BE2C (cell line): ENCODE results near the gene CDRT4.

ENCODE experiments used
- DNase-seq: peaks from one replicate; pipeline ENCODE4 v3.0.0-alpha.2; 2020
- H3K27me3 ChIP-seq: fragments of 250-450 bp; sonication (Bioruptor Pico); 2 replicates; pipeline ENCODE4 v1.5.1; 2020; ENCODE audit warnings: mild to moderate bottlenecking
- H3K36me3 ChIP-seq: fragments of 250-450 bp; sonication (Bioruptor Pico); 2 replicates; pipeline ENCODE4 v1.5.1; 2020; ENCODE audit warnings: mild to moderate bottlenecking
- H3K4me1 ChIP-seq: fragments of 250-450 bp; sonication (Bioruptor Pico); 2 replicates; pipeline ENCODE4 v1.5.1; 2020
- H3K4me3 ChIP-seq: 2 replicates; pipeline ENCODE4 v1.5.1; 2011; ENCODE audit warnings: low read depth, low read length
- H3K9me3 ChIP-seq: fragments of 250-450 bp; sonication (Bioruptor Pico); 2 replicates; pipeline ENCODE4 v1.5.1; 2020
- TF ChIP-seq, protein P1 (sequence below): IDR thresholded peaks from 2 replicates; pipeline ENCODE4 v1.5.1; 2012; ENCODE audit warnings: mild to moderate bottlenecking, low read depth, low read length

Gene CDRT4

DNA sequence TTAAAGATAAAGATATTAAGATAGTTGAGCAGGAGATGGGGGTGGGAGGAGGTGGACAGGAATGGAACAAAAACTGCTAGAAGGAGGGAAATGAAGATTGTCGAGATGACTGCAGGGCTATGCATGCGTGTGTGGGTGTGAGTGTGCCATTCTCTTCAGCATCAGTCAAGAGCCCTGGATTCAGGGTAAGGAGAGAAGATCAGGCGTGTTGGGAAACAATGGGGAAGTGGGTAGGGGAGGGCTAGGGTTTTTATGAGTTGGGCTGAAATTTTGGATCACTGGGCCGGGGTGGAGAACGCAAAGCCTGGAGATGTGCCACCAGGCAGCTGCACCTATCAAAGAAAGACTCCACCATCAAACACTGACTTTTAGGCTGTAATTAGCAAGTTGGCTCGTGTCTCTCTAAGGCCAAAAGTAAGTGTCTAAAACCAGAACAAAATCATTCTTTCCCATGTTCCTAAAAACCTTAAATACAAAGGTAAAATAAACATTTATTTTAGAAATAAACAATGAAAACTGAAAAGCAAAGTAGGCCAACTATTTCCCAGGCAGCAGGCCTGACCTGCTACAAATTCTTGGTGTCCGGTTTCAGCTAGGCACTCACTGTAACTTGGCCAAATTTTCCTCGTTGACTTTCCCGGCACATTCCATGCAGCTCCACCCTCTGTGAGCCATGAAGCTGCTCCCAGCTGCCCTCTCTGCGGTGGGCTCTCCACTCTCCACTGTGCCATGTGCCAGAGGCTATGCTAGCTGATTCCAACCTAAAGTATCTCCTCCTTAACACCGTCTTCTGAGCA is 4.2 kb downstream of the CDRT4 start:
- no peaks in the 10 kb centered on the region for H3K36me3 ChIP-seq
- H3K4me3 ChIP-seq = no peak overlapping the region
- no peak for DNase-seq
- H3K27me3 ChIP-seq = no peaks in the 10 kb centered on the region
- no peaks in the 10 kb centered on the region for H3K4me1 ChIP-seq
- TF ChIP-seq, protein P1, sequence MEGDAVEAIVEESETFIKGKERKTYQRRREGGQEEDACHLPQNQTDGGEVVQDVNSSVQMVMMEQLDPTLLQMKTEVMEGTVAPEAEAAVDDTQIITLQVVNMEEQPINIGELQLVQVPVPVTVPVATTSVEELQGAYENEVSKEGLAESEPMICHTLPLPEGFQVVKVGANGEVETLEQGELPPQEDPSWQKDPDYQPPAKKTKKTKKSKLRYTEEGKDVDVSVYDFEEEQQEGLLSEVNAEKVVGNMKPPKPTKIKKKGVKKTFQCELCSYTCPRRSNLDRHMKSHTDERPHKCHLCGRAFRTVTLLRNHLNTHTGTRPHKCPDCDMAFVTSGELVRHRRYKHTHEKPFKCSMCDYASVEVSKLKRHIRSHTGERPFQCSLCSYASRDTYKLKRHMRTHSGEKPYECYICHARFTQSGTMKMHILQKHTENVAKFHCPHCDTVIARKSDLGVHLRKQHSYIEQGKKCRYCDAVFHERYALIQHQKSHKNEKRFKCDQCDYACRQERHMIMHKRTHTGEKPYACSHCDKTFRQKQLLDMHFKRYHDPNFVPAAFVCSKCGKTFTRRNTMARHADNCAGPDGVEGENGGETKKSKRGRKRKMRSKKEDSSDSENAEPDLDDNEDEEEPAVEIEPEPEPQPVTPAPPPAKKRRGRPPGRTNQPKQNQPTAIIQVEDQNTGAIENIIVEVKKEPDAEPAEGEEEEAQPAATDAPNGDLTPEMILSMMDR = no peak
- no peaks in the 10 kb centered on the region for H3K9me3 ChIP-seq

DNA sequence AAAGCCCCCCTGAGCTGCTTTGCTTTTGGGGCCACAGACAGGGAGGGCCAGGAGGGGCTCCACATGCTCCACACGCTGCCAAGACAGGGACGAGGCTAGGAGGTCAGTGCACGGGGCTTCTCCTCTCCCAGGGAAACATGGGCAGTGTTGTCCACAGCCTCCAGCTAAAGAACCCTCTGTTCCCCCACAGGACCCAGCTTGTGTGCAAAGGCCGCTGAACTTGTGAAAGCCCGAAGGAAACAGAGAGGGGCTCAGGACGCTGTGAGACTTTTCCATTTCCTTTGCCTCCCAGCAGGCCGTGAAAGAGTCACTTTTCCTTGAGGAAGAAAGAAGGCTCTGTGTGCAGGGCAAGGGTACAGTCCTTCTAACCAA is 9.7 kb downstream of the CDRT4 start:
- TF ChIP-seq, protein P1 = no peak
- H3K36me3 ChIP-seq = no peaks in the 10 kb centered on the region
- H3K9me3 ChIP-seq = no peaks in the 10 kb centered on the region
- no peak for DNase-seq
- no peaks in the 10 kb centered on the region for H3K4me1 ChIP-seq
- H3K4me3 ChIP-seq = no peak overlapping the region
- H3K27me3 ChIP-seq = no peaks in the 10 kb centered on the region

DNA sequence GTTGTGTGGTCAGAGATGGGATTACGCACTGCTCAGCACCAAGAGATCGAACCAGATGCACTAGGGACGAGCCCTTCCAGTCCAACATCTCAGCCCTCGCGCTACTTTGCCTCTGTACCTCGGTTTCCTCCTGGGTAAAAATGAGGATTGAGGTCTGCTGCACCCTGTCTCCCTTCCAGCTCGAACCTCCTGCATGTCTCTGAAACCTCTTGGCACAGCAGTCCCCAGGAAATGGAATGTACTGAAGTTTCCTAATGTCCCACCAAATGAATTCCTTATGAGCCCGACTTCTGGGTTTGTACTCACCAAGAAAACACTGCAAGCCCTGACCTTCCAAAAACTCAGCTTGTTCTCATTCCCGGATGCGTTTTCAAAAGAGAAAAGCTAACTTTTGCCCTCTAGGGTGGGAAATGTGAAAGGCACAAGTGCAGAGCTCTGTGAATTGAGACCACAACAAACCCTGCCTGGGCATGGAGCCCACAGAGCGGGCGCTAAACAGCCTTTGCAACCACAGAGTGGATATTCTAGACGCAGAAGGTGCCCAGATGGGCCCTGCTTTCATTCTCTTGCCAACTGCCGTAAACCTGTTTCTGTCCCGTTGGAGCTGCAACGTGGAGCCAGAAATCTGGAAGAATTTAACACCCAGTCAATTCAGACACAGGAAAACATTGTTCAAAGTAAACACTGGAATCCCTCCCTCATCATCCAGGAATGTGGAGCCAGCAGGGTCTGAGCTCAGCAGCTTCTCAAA is 10.3 kb downstream of the CDRT4 start:
- no peaks in the 10 kb centered on the region for H3K9me3 ChIP-seq
- DNase-seq = no peak

DNA sequence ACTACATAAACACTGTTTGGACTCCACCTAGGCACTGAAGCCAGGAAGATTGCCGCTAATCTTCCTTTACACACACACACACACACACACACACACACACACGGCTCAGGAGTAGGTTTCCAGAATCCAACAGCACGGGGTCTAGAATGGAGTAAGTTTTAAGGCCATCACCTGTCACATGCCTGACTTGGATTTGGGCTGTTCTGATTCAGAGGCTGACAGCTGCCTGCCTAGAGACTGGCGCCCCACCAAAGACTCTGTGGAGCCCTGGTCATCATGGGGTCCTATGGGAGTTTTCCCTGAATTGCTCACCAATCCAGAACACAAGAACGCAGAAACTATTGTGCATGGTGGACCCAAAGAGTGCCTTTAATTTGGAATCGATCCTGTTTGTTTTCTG is 10.9 kb downstream of the CDRT4 start:
- Histone ChIP-seq H3K4me1 (no peaks in the 10 kb centered on the region), H3K27me3 (no peaks in the 10 kb centered on the region), H3K36me3 (no peaks in the 10 kb centered on the region), H3K4me3 (no peak overlapping the region), H3K9me3 (no peaks in the 10 kb centered on the region)
- TF ChIP-seq, protein P1 = no peak
- DNase-seq = no peak

More for the DNA sequence above, 10.3 kb downstream of the CDRT4 start:
- Histone ChIP-seq H3K4me1 (no peaks in the 10 kb centered on the region), H3K4me3 (no peak overlapping the region), H3K36me3 (no peaks in the 10 kb centered on the region), H3K27me3 (no peaks in the 10 kb centered on the region)
- TF ChIP-seq, protein P1 = no peak

DNA sequence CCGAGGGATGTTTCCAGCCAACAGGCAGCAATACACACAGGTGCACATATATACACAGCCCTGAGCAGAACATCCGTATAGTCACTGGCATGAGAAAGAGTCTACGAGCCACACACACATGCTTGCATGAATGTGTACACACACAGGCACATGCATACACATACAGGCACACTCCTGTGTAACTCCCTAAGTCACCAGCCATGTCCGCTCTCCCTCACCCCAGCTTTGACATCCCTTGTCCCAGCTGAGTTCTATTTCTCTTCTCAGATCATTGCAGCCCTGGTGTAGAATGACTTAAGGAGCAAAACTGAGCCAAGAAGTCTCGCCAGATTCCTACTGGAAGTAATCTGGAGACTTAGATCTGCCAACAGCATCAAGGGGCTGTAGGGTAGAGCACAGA is 13.1 kb downstream of the CDRT4 start:
- DNase-seq = no peak
- Histone ChIP-seq H3K4me1 (no peaks in the 10 kb centered on the region), H3K36me3 (no peaks in the 10 kb centered on the region), H3K4me3 (no peak overlapping the region), H3K27me3 (no peaks in the 10 kb centered on the region), H3K9me3 (no peaks in the 10 kb centered on the region)
- TF ChIP-seq, protein P1 = no peak

DNA sequence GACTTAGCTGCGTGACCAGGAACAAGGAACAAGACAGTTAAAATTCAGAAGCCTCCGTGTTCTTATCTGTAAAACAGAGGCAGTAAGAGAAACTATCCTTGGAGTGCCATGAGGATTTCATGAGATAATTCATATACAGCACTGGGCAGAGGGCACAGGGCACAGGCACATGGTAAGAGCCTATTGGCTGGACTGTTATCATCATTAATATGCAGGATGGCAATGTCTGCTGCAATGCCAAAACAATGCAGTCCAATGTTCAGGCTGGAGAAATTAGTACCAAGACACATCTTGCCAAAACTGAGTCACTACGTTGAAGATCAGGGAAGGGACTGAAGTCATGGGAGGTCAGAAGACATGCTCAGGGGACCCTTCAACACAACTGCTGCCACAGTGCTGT is 13.6 kb downstream of the CDRT4 start:
- no peaks in the 10 kb centered on the region for H3K27me3 ChIP-seq
- no peaks in the 10 kb centered on the region for H3K9me3 ChIP-seq
- H3K36me3 ChIP-seq = no peaks in the 10 kb centered on the region
- H3K4me3 ChIP-seq = no peak overlapping the region
- TF ChIP-seq, protein P1 = no peak
- DNase-seq = no peak
- no peaks in the 10 kb centered on the region for H3K4me1 ChIP-seq
